ENCODE measurements around the gene ZNF677.

- no peak for TF ChIP-seq SNAI2 (CRISPR knock-in tag; IDR thresholded peaks at IDR 0.05)
- no peak for TF ChIP-seq PPARA (CRISPR knock-in tag; IDR thresholded peaks at IDR 0.05; ENCODE audit: borderline replicate concordance)
- TF ChIP-seq, protein P1, sequence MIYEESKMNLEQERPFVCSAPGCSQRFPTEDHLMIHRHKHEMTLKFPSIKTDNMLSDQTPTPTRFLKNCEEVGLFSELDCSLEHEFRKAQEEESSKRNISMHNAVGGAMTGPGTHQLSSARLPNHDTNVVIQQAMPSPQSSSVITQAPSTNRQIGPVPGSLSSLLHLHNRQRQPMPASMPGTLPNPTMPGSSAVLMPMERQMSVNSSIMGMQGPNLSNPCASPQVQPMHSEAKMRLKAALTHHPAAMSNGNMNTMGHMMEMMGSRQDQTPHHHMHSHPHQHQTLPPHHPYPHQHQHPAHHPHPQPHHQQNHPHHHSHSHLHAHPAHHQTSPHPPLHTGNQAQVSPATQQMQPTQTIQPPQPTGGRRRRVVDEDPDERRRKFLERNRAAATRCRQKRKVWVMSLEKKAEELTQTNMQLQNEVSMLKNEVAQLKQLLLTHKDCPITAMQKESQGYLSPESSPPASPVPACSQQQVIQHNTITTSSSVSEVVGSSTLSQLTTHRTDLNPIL (CRISPR knock-in tag; IDR thresholded peaks at IDR 0.05; ENCODE audit: low read depth) = no peak
- no peak for TF ChIP-seq PATZ1 (CRISPR knock-in tag; IDR thresholded peaks at IDR 0.05; ENCODE audit: borderline replicate concordance)
- TF ChIP-seq ESRRG (CRISPR knock-in tag; IDR thresholded peaks at IDR 0.05) = no peak
- TF ChIP-seq ARNTL (CRISPR knock-in tag; IDR thresholded peaks at IDR 0.05; ENCODE audit: borderline replicate concordance, low read depth) = no peak
- TF ChIP-seq ZNF8 (CRISPR knock-in tag; IDR thresholded peaks at IDR 0.05) = no peak
- TF ChIP-seq ZFP30 (CRISPR knock-in tag; IDR thresholded peaks at IDR 0.05) = no peak
- TF ChIP-seq ZC3H10 (CRISPR knock-in tag; IDR thresholded peaks at IDR 0.05) = no peak
- TF ChIP-seq OSR1 (CRISPR knock-in tag; IDR thresholded peaks at IDR 0.05) = no peak
- no peak for TF ChIP-seq TOX (CRISPR knock-in tag; IDR thresholded peaks at IDR 0.05; ENCODE audit: borderline replicate concordance)
- TF ChIP-seq CSDC2 (CRISPR knock-in tag; IDR thresholded peaks at IDR 0.05) = no peak
- TF ChIP-seq TCF4 (CRISPR knock-in tag; IDR thresholded peaks at IDR 0.05; ENCODE audit: borderline replicate concordance) = no peak
Measured at GRCh38 chr19:53224606-53225005, 30.1 kb downstream of the ZNF677 start.
